ENCODE results near the gene DEFB132. TPM values are rescaled to one million over a fixed set of nuclear protein-coding genes. Genes with fewer than 3 reads are reported as not detected.
A peak's percentile ranks its signal among the peaks of the same experiment; 100 is the strongest.

DEFB132 gene
- polyA plus RNA-seq, 4 donors = not detected

DNA sequence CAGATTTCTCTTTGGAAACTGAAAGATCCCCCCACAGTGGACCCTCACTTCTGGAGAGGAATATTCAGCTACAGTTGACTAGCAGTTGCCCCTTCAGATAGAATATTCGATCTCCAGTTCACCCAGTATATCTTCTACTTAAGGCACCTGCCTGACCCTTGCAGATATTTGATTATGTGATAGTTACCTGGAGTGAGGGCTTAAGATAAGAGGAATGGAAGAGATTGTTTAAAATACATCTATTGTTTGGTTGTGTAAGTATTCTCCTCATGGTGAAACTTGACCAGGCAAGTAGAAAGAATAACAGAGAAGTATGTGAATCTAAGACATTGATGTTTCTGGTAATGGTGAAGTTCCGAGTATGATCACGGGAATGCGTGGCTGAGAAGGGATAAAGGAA lies 38.3 kb downstream of the DEFB132 start:
- no peak for DNase-seq (ENCODE audit: low read depth in 4 of 4, low spot score in 3 of 4)

GRCh38 chr20:297098-297924 lies 39.8 kb downstream of the DEFB132 start, which contains the start of gene ZCCHC3:
Gene ZCCHC3 (plus strand): TSS chr20:297570. CDS start chr20:297587, 17 bp downstream.
- peak; percentile 85 to 91 (median 88) for DNase-seq (ENCODE audit: low read depth in 4 of 4, low spot score in 3 of 4)

DNA sequence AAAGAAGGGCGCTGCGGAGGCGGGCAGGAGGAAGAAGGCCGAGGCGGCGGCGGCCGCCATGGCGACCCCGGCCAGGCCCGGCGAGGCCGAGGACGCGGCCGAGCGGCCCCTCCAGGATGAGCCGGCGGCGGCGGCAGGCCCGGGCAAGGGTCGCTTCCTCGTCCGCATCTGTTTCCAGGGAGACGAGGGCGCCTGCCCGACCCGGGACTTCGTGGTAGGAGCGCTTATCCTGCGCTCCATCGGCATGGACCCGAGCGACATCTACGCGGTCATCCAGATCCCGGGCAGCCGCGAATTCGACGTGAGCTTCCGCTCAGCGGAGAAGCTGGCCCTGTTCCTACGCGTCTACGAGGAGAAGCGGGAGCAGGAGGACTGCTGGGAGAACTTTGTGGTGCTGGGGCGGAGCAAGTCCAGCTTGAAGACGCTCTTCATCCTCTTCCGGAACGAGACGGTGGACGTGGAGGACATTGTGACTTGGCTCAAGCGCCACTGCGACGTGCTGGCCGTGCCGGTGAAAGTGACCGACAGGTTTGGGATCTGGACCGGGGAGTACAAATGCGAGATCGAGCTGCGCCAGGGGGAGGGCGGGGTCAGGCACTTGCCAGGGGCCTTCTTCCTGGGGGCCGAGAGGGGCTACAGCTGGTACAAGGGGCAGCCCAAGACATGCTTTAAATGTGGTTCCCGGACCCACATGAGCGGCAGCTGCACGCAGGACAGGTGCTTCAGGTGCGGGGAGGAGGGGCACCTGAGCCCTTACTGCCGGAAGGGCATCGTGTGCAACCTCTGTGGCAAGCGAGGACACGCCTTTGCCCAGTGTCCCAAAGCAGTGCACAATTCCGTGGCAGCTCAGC lies 40.6 kb downstream of the DEFB132 start:
- DNase-seq (ENCODE audit: low read depth in 4 of 4, low spot score in 3 of 4) = no peak

DNA sequence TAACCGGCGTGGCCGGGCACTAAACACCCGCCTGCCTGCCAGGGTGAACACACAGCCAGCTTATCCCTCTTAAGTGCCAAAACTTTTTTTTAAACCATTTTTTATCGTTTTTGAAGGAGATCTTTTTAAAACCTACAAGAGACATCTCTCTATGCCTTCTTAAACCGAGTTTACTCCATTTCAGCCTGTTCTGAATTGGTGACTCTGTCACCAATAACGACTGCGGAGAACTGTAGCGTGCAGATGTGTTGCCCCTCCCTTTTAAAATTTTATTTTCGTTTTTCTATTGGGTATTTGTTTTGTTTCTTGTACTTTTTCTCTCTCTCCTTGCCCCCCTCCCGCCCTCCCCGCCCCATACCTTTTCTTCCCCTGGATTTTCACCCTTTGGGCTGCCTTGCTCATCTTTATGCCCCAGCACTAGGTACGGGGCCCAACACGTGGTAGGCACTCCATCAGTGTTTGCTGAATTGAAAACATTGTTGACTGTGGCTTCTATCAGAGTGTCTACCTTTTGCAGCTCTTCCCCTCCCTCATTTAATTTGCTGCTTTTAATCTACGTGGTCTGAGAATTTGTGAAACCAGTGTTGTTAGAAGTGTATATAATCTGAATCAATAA lies 41.4 kb downstream of the DEFB132 start:
- no peak for DNase-seq (ENCODE audit: low read depth in 4 of 4, low spot score in 3 of 4)

- no peak for DNase-seq (ENCODE audit: low read depth in 4 of 4, low spot score in 3 of 4)
Measured at GRCh38 chr20:300345-300990, 42.9 kb downstream of the DEFB132 start.

DNA sequence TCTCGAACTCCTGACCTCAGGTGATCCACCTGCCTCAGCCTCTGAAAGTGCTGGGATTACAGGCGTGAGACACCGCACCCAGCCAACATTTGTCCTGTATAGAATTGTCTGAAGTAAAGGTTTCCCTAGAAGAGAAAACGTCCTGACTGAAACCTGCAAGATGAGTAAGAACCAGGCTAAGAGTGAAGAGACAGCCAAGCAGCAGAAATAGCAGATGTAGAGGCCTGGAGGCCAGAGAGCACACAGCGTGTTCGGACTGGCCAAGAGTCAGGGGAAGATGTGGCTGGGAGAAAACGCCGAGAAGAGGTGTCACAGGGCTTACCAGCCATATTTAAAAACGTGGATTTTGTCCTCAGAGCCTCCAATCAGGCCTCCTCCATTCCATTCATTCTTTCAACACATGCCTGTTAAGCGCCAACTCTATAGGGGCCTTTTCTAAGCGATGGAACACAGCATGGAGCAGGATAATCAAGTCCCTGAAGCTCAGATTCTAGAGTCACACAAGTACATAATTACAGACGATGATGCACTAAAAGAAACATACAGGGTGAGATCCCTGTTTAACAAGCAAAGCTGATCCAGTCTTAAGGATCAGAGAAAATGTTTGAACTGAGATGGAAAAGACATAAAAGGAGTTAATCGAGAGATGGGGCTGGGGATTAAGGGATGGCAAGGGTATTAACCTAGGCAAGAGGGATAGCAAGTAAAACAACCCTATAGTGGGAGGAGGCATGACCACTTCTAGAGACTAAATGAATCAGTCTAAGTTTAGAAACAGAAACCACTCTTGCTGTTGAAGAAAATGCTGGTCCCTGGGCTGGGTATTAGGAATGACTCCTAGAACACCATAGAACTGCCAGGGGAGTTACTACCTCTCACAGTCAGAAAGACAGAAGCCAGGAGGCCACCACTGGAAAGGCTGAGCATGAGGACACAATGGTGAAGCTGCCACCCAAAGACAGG lies 44.6 kb downstream of the DEFB132 start:
- DNase-seq (ENCODE audit: low read depth in 4 of 4, low spot score in 3 of 4) = no peak

GRCh38 chr20:305745-306144 lies 48.2 kb downstream of the DEFB132 start:
- DNase-seq (ENCODE audit: low read depth in 4 of 4, low spot score in 3 of 4) = no peak

GRCh38 chr20:308427-309038 lies 51.0 kb downstream of the DEFB132 start:
- no peak for DNase-seq (ENCODE audit: low read depth in 4 of 4, low spot score in 3 of 4)

GRCh38 chr20:309306-309840 lies 51.8 kb downstream of the DEFB132 start:
- no peak for DNase-seq (ENCODE audit: low read depth in 4 of 4, low spot score in 3 of 4)

- DNase-seq (ENCODE audit: low read depth in 4 of 4, low spot score in 3 of 4) = peak in 2 of 4 donors; percentile 97
Measured at GRCh38 chr20:309841-310644, 52.5 kb downstream of the DEFB132 start.

- DNase-seq (ENCODE audit: low read depth in 4 of 4, low spot score in 3 of 4) = no peak
Measured at GRCh38 chr20:310645-311044, 53.1 kb downstream of the DEFB132 start.

Other genes with a start within 250 kb of the DEFB132 start
- not detected for gene DEFB125, start 170.1 kb upstream of the DEFB132 start, polyA plus RNA-seq (ENCODE audit: insufficient read length in 4 of 4)
- gene DEFB126, start 115.1 kb upstream of the DEFB132 start, polyA plus RNA-seq (ENCODE audit: insufficient read length in 4 of 4) = not detected
- gene DEFB127, start 100.3 kb upstream of the DEFB132 start, polyA plus RNA-seq (ENCODE audit: insufficient read length in 4 of 4) = not detected
- gene DEFB128, start 68.0 kb upstream of the DEFB132 start, polyA plus RNA-seq (ENCODE audit: insufficient read length in 4 of 4) = not detected
- gene DEFB129, start 30.5 kb upstream of the DEFB132 start, polyA plus RNA-seq (ENCODE audit: insufficient read length in 4 of 4) = not detected
- 10 to 100 TPM; 32.8 to 42.9 (median 36.7) TPM for gene C20orf96, start 33.0 kb downstream of the DEFB132 start, polyA plus RNA-seq (ENCODE audit: insufficient read length in 4 of 4)
- gene ZCCHC3, start 39.8 kb downstream of the DEFB132 start, polyA plus RNA-seq (ENCODE audit: insufficient read length in 4 of 4) = 10 to 100 TPM; 47.1 to 54.6 (median 49.7) TPM
- 10 to 100 TPM; 23.2 to 43.6 (median 28.6) TPM for gene SOX12, start 67.8 kb downstream of the DEFB132 start, polyA plus RNA-seq (ENCODE audit: insufficient read length in 4 of 4)
- 10 to 100 TPM; 39.5 to 52.2 (median 46.3) TPM for gene NRSN2, start 89.4 kb downstream of the DEFB132 start, polyA plus RNA-seq (ENCODE audit: insufficient read length in 4 of 4)
- gene TRIB3, start 123.0 kb downstream of the DEFB132 start, polyA plus RNA-seq (ENCODE audit: insufficient read length in 4 of 4) = 1 to 10 TPM; 2.1 to 4.3 (median 3.7) TPM
- 100 to 1,000 TPM in 1 of 4 donors, 10 to 100 TPM in 3; 67.9 to 109 (median 84.3) TPM for gene RBCK1, start 150.6 kb downstream of the DEFB132 start, polyA plus RNA-seq (ENCODE audit: insufficient read length in 4 of 4)
- 10 to 100 TPM; 31.1 to 37.0 (median 34.4) TPM for gene TBC1D20, start 204.8 kb downstream of the DEFB132 start, polyA plus RNA-seq (ENCODE audit: insufficient read length in 4 of 4)

All from left renal pelvis (tissue), 4 donors.